HepG2 (cell line): ENCODE data around the gene SP5. TPM values are rescaled to one million over a fixed set of nuclear protein-coding genes. Genes with fewer than 3 reads are reported as not detected.

Experiments used
- BHLHE40 ChIP-seq: IDR thresholded peaks from 2 replicates; pipeline ENCODE4 v1.6.1; 2011; ENCODE audit warnings: low read length, improper control_type of control experiment
- BORCS8-MEF2B ChIP-seq: sonication (generic); formaldehyde crosslinking; IDR thresholded peaks from 2 replicates; pipeline ENCODE4 v1.8.0; 2022; ENCODE audit warnings: mild to moderate bottlenecking, missing genetic modification reagents
- CBFB ChIP-seq: sonication (generic); formaldehyde crosslinking; IDR thresholded peaks from 2 replicates; pipeline ENCODE4 v1.4.0; 2020; ENCODE audit warnings: missing genetic modification reagents
- ELF1 ChIP-seq: sonication (generic); formaldehyde crosslinking; IDR thresholded peaks from 2 replicates; pipeline ENCODE4 v1.4.0; 2020; ENCODE audit warnings: missing genetic modification reagents
- ETV5 ChIP-seq: IDR thresholded peaks from 2 replicates; pipeline ENCODE4 v1.6.1; 2018; ENCODE audit warnings: missing biosample characterization, missing genetic modification reagents, inconsistent platforms, borderline replicate concordance
- HHEX ChIP-seq: IDR thresholded peaks from 2 replicates; pipeline ENCODE4 v1.6.1; 2016; ENCODE audit warnings: control low read depth
- HOXA3 ChIP-seq: sonication (generic); formaldehyde crosslinking; IDR thresholded peaks from 2 replicates; pipeline ENCODE4 v1.5.0; 2020; ENCODE audit warnings: missing genetic modification reagents
- JUN ChIP-seq: sonication (generic); formaldehyde crosslinking; IDR thresholded peaks from 2 replicates; pipeline ENCODE4 v1.4.0; 2020; ENCODE audit warnings: mild to moderate bottlenecking, missing genetic modification reagents
- KDM2A ChIP-seq: sonication (generic); formaldehyde crosslinking; IDR thresholded peaks from 2 replicates; pipeline ENCODE4 v1.4.0; 2020; ENCODE audit warnings: low read depth, missing genetic modification reagents, borderline replicate concordance
- KLF16 ChIP-seq, 2 experiments: sonication (generic) in 1 of 2; formaldehyde crosslinking in 1 of 2; IDR thresholded peaks; 2 replicates each; pipeline versions ENCODE4 v1.6.1 to v1.8.0; 2016 to 2023; ENCODE audit warnings: missing genetic modification reagents in 2 of 2, missing compliant biosample characterization in 1 of 2
- MED1 ChIP-seq: sonication (generic); formaldehyde crosslinking; IDR thresholded peaks from 2 replicates; pipeline ENCODE4 v1.4.0; 2020; ENCODE audit warnings: missing genetic modification reagents
- MXD4 ChIP-seq: IDR thresholded peaks from 2 replicates; pipeline ENCODE4 v1.6.1; 2016; ENCODE audit warnings: mild to moderate bottlenecking, missing biosample characterization, missing genetic modification reagents
- NR2C2 ChIP-seq: sonication (generic); formaldehyde crosslinking; IDR thresholded peaks from 2 replicates; pipeline ENCODE4 v1.4.0; 2020; ENCODE audit warnings: missing genetic modification reagents, mild to moderate bottlenecking, moderate library complexity, borderline replicate concordance
- NR3C1 ChIP-seq: sonication (generic); formaldehyde crosslinking; IDR thresholded peaks from 2 replicates; pipeline ENCODE4 v1.4.0; 2020; ENCODE audit warnings: missing genetic modification reagents
- POGK ChIP-seq: sonication (generic); formaldehyde crosslinking; conservative IDR thresholded peaks from 2 replicates; pipeline ENCODE4 v1.8.0; 2022; ENCODE audit warnings: mild to moderate bottlenecking, moderate library complexity, missing genetic modification reagents
- RAD21 ChIP-seq: fragments of 450-650 bp; formaldehyde crosslinking; IDR thresholded peaks from 2 replicates; pipeline ENCODE4 v1.5.0; 2020; ENCODE audit warnings: mild to moderate bottlenecking
- SMYD3 ChIP-seq: sonication (generic); formaldehyde crosslinking; IDR thresholded peaks from 2 replicates; pipeline ENCODE4 v1.8.1; 2023; ENCODE audit warnings: mild to moderate bottlenecking, missing genetic modification reagents
- SYNCRIP ChIP-seq: fragments of 200-400 bp; formaldehyde crosslinking; IDR thresholded peaks from 2 replicates; pipeline ENCODE4 v1.6.1; 2018; ENCODE audit warnings: mild to moderate bottlenecking, low read depth, low read length; ENCODE audit not compliant: insufficient read depth
- TGIF2 ChIP-seq: IDR thresholded peaks from 2 replicates; pipeline ENCODE4 v1.6.1; 2016; ENCODE audit warnings: control low read depth, missing compliant biosample characterization
- ZBTB10 ChIP-seq: sonication (generic); formaldehyde crosslinking; IDR thresholded peaks from 2 replicates; pipeline ENCODE4 v1.4.0; 2020; ENCODE audit warnings: missing genetic modification reagents, borderline replicate concordance
- ZNF264 ChIP-seq: sonication (generic); formaldehyde crosslinking; IDR thresholded peaks from 2 replicates; pipeline ENCODE4 v1.4.0; 2020; ENCODE audit warnings: missing genetic modification reagents
- ZNF3 ChIP-seq: IDR thresholded peaks from 2 replicates; pipeline ENCODE4 v1.7.0; 2017; ENCODE audit warnings: inconsistent platforms
- ZNF367 ChIP-seq: sonication (generic); formaldehyde crosslinking; IDR thresholded peaks from 2 replicates; pipeline ENCODE4 v1.4.0; 2020; ENCODE audit warnings: missing genetic modification reagents, borderline replicate concordance
- ZNF530 ChIP-seq: sonication (generic); formaldehyde crosslinking; IDR thresholded peaks from 2 replicates; pipeline ENCODE4 v1.5.0; 2020; ENCODE audit warnings: low read depth, mild to moderate bottlenecking, missing genetic modification reagents
- ZNF552 ChIP-seq: sonication (generic); formaldehyde crosslinking; IDR thresholded peaks from 2 replicates; pipeline ENCODE4 v1.9.0; 2022; ENCODE audit warnings: missing genetic modification reagents, mild to moderate bottlenecking, borderline replicate concordance
- ZNF746 ChIP-seq: sonication (generic); formaldehyde crosslinking; IDR thresholded peaks from 2 replicates; pipeline ENCODE4 v1.8.0; 2022; ENCODE audit warnings: mild to moderate bottlenecking, missing genetic modification reagents
- ZNF788 ChIP-seq: sonication (generic); formaldehyde crosslinking; IDR thresholded peaks from 2 replicates; pipeline ENCODE4 v1.5.0; 2020; ENCODE audit warnings: mild to moderate bottlenecking, missing genetic modification reagents, borderline replicate concordance
- ZSCAN12 ChIP-seq: sonication (generic); formaldehyde crosslinking; IDR thresholded peaks from 2 replicates; pipeline ENCODE4 v1.9.0; 2021; ENCODE audit warnings: mild to moderate bottlenecking, missing genetic modification reagents
- ZSCAN29 ChIP-seq: sonication (generic); formaldehyde crosslinking; conservative IDR thresholded peaks from 2 replicates; pipeline ENCODE4 v1.4.0; 2020; ENCODE audit warnings: mild to moderate bottlenecking, missing genetic modification reagents
- polyA plus RNA-seq, 8 experiments: library from polyadenylated mRNA; depleted of rRNA in 3 of 8; stranded (reverse) in 7 of 8; unstranded in 1 of 8; fragments of >200 nt; fragmentation: Illumina TruSeq in 4 of 8; extraction: Trizol in 4 of 8; gene quantifications; 2 replicates each; pipeline versions ENCODE4 v1.2.1 to v1.2.3, GENCODE V29; 2011 to 2016; ENCODE audit warnings: low read depth in 4 of 8, missing spikeins in 1 of 8, mixed read lengths in 1 of 8; ENCODE audit not compliant: insufficient read depth in 1 of 8
- total RNA-seq, 5 experiments: library from RNA; depleted of rRNA; stranded (reverse); fragments of >200 nt; fragmentation: Illumina TruSeq; extraction: Trizol; gene quantifications; 2 replicates each; pipeline ENCODE4 v1.2.3, GENCODE V29; 2016; ENCODE audit warnings: low read depth in 1 of 5

Gene SP5
- total and polyA plus RNA-seq, 2 of the 13 experiments (the other 11 are each of a cell fraction or from before 2014, with no cell fraction given) = 50.8 to 119 TPM

GRCh38 chr2:170744248-170745002, 29.3 kb downstream of the SP5 start (continued):
- TF ChIP-seq ZNF552 (CRISPR knock-in tag) (no peak), ZNF264 (CRISPR knock-in tag) (0 out of 2 replicates have a peak, but pooled peaks have one; percentile 41), CBFB (CRISPR knock-in tag) (0 out of 2 replicates have a peak, but pooled peaks have one; percentile 55), MED1 (CRISPR knock-in tag) (peak; percentile 71), SMYD3 (CRISPR knock-in tag) (no peak), JUN (CRISPR knock-in tag) (no peak), ZBTB10 (CRISPR knock-in tag) (no peak), ETV5 (peak; percentile 59; the same call in 1 of the 2 replicates), BORCS8-MEF2B (CRISPR knock-in tag) (no peak), NR2C2 (CRISPR knock-in tag) (peak; percentile 40; the same call in 1 of the 2 replicates), ZNF788 (peak; percentile 20; the same call in 1 of the 2 replicates), HHEX (CRISPR knock-in tag) (no peak), ZSCAN29 (CRISPR knock-in tag) (no peak), RAD21 (CRISPR knock-in tag) (no peak), ZNF3 (peak; percentile 67; the same call in 1 of the 2 replicates), HOXA3 (CRISPR knock-in tag) (peak; percentile 84), ELF1 (CRISPR knock-in tag) (peak; percentile 66), NR3C1 (CRISPR knock-in tag) (no peak), ZSCAN12 (no peak), ZNF367 (CRISPR knock-in tag) (no peak), MXD4 (CRISPR knock-in tag) (peak; percentile 73), ZNF746 (no peak), KLF16 (CRISPR knock-in tag; IDR thresholded peaks at IDR 0.05) (peak in 1 of 2 experiments; percentile 96; a peak in 2 of 4 replicates), SYNCRIP (no peak), BHLHE40 (no peak), KDM2A (CRISPR knock-in tag) (peak; percentile 75), POGK (CRISPR knock-in tag) (peak; percentile 79; the same call in 1 of the 2 replicates), TGIF2 (CRISPR knock-in tag) (peak; percentile 31; the same call in 1 of the 2 replicates), ZNF530 (CRISPR knock-in tag) (no peak)
